ENCODE measurements around the gene PABPN1. TPM values are rescaled to one million over a fixed set of nuclear protein-coding genes. Genes with fewer than 3 reads are reported as not detected.

PABPN1 gene
- total and polyA plus RNA-seq, 5 donors from 2014 or later: 78.8 to 188 (median 93.3) TPM

DNA sequence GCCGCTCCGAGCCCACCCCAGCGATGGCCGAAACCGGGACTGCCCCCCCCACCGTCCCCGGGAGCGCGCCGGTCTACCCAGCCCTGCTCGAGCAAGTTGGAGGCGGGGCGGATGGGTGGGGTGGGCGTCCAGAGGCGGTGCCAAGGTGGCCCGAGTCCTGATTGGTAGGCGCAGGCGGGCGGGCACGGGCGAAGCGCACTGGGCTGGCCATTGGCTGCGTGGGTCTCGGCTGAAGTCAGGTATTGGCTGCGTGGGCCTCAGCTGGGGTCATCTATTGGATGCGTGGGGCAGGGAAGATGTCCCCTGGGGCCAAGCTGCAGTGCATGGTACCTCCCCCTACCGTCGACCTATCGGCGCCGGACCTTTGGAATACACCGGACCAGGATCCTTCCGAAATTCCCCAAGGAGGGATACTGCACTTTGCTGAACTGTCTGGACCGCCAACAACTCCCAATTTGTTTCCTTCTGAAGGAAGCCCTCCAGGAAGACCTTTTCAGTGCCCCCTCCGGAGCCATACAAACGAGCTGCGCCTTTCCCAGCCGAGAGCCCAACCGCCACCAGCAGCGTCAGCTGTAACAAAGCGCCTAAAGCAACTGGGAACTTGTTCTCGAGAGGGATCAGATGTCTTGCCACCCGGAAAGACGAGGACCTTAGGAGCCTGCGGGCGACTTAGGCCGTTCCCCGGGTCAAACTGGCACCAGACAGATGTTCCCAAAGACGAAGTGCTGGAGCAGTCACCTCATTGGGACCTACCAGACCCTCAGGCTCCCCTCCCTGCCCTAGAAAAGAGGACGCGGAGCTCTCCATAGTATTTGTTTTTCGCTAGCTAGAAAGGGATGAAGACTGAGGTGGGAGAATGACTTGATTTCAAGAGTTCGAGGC, 35.0 kb upstream of the PABPN1 start, which contains the start of gene HOMEZ:
Gene HOMEZ, minus strand, starts transcription at position 113 of the 882 bp plus-strand sequence. CDS start 180 bp downstream, outside the sequence.
- peak within 1 kb of the TSS; percentile 92 for H3K4me3 ChIP-seq (ENCODE audit: low read depth, low read length)
- no peaks in the 10 kb centered on the region for H3K27me3 ChIP-seq (ENCODE audit: control insufficient read depth, insufficient read depth, low read length)
- Mint-ChIP-seq H3K9me3 (no peaks in the 10 kb centered on the region), H3K36me3 (no peaks in the 10 kb centered on the region), H3K27me3 (no peaks in the 10 kb centered on the region), H3K4me1 (peaks cover 7 to 34% (median 15%) of the 10 kb centered on the region in 4 donors), H3K4me3 (peak within 1 kb of the TSS; percentile 88 to 99 (median 96)), H3K27ac (peak within 1 kb of the TSS; percentile 69 to 96 (median 95))
- H3K9me3 ChIP-seq (ENCODE audit: control insufficient read depth in 2 of 2, low read length in 2 of 2): no peaks in the 10 kb centered on the region
- no peaks in the 10 kb centered on the region for H3K36me3 ChIP-seq (ENCODE audit: control insufficient read depth, insufficient read depth, low read length)
- peak within 1 kb of the TSS; percentile 83 for H3K27ac ChIP-seq (ENCODE audit: insufficient read depth, low read length, poor library complexity, severe bottlenecking)
- DNase-seq (peak; percentile 95 to 98 (median 97)), ATAC-seq (ENCODE audit: low read depth in 2 of 2) (peak; percentile 99)
- H3K4me1 ChIP-seq (ENCODE audit: control insufficient read depth, insufficient read depth, low read length, poor library complexity, severe bottlenecking): peaks cover 18% of the 10 kb centered on the region

GRCh38 chr14:23286902-23287479, 34.3 kb upstream of the PABPN1 start:
- Mint-ChIP-seq H3K27ac (peak overlapping the region; percentile 69 to 96 (median 95)), H3K4me1 (peaks cover 7 to 34% (median 15%) of the 10 kb centered on the region in 4 donors), H3K4me3 (peak overlapping the region; percentile 88 to 99 (median 96)), H3K36me3 (no peaks in the 10 kb centered on the region), H3K27me3 (no peaks in the 10 kb centered on the region), H3K9me3 (no peaks in the 10 kb centered on the region)
- no peaks in the 10 kb centered on the region for H3K9me3 ChIP-seq (ENCODE audit: control insufficient read depth in 2 of 2, low read length in 2 of 2)
- peak overlapping the region; percentile 92 for H3K4me3 ChIP-seq (ENCODE audit: low read depth, low read length)
- H3K4me1 ChIP-seq (ENCODE audit: control insufficient read depth, insufficient read depth, low read length, poor library complexity, severe bottlenecking): peaks cover 18% of the 10 kb centered on the region
- no peaks in the 10 kb centered on the region for H3K27me3 ChIP-seq (ENCODE audit: control insufficient read depth, insufficient read depth, low read length)
- peak overlapping the region; percentile 83 for H3K27ac ChIP-seq (ENCODE audit: insufficient read depth, low read length, poor library complexity, severe bottlenecking)
- no peak for ATAC-seq (ENCODE audit: low read depth in 2 of 2)
- no peak for DNase-seq
- H3K36me3 ChIP-seq (ENCODE audit: control insufficient read depth, insufficient read depth, low read length): no peaks in the 10 kb centered on the region

- Mint-ChIP-seq H3K27me3 (peaks cover 10% of the 10 kb centered on the region), H3K9me3 (no peaks in the 10 kb centered on the region), H3K4me1 (peaks cover 12 to 23% (median 14%) of the 10 kb centered on the region in 4 donors), H3K36me3 (peaks cover 3% of the 10 kb centered on the region), H3K27ac (peak overlapping the region; percentile 75 to 85 (median 80)), H3K4me3 (peak overlapping the region; percentile 47 to 59 (median 50))
- peak overlapping the region; percentile 55 for H3K27ac ChIP-seq (ENCODE audit: insufficient read depth, low read length, poor library complexity, severe bottlenecking)
- H3K36me3 ChIP-seq (ENCODE audit: control insufficient read depth, insufficient read depth, low read length): peaks cover 3% of the 10 kb centered on the region
- ATAC-seq (ENCODE audit: low read depth in 2 of 2): peak; percentile 84 to 85
- H3K9me3 ChIP-seq (ENCODE audit: control insufficient read depth in 2 of 2, low read length in 2 of 2): no peaks in the 10 kb centered on the region
- peak; percentile 41 to 78 (median 74) for DNase-seq
- H3K4me1 ChIP-seq (ENCODE audit: control insufficient read depth, insufficient read depth, low read length, poor library complexity, severe bottlenecking): peaks cover 11% of the 10 kb centered on the region
- H3K27me3 ChIP-seq (ENCODE audit: control insufficient read depth, insufficient read depth, low read length): no peaks in the 10 kb centered on the region
- no peak overlapping the region for H3K4me3 ChIP-seq (ENCODE audit: low read depth, low read length)
Measured at GRCh38 chr14:23294734-23295561, 26.3 kb upstream of the PABPN1 start.

DNA sequence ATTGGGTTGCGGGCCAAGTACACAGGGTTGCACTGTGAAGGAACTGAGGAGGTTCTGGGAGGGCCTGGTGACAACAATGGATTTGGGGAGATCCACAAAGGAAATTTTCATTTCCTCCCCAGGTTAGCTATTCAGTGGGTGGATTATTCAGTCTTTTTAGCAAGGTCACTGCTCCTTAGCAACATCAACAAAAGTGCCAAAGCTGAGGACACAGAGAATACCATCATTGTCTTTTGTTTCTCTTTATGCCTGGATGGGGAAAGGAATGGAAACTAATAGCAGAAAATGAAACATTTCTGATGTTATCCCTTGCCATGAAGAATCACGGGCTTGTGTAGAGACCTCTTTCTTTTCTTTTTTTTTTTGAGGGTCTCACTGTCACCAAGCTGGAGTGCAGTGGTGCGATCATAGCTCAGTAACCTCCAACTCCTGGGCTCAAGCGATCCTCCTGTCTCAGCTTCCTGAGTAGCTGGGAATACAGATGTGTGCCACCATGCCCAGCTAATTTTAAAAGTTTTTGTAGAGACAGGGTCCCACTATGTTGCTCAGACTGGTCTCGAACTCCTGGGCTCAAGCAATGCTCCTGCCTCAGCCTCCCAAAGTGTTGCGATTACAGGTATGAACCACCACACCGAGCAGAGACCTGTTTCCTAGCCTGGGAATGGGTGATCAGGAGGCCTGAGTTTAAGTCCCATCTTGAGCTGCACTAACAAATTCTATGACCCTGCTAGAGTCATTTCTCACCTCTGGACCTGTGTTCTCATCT, 25.1 kb upstream of the PABPN1 start:
- no peaks in the 10 kb centered on the region for H3K9me3 ChIP-seq (ENCODE audit: control insufficient read depth in 2 of 2, low read length in 2 of 2)
- H3K4me1 ChIP-seq (ENCODE audit: control insufficient read depth, insufficient read depth, low read length, poor library complexity, severe bottlenecking): peaks cover 22% of the 10 kb centered on the region
- H3K27me3 ChIP-seq (ENCODE audit: control insufficient read depth, insufficient read depth, low read length): no peaks in the 10 kb centered on the region
- Mint-ChIP-seq H3K27ac (peak overlapping the region in 1 of 3 donors; percentile 56), H3K4me3 (peak overlapping the region in 1 of 4 donors; percentile 38), H3K4me1 (peaks cover 12 to 34% (median 16%) of the 10 kb centered on the region in 4 donors), H3K9me3 (no peaks in the 10 kb centered on the region), H3K27me3 (peaks cover 12% of the 10 kb centered on the region), H3K36me3 (peaks cover 3% of the 10 kb centered on the region)
- ATAC-seq (ENCODE audit: low read depth in 2 of 2) (no peak), DNase-seq (no peak)
- H3K4me3 ChIP-seq (ENCODE audit: low read depth, low read length): no peak overlapping the region
- no peak overlapping the region for H3K27ac ChIP-seq (ENCODE audit: insufficient read depth, low read length, poor library complexity, severe bottlenecking)
- peaks cover 3% of the 10 kb centered on the region for H3K36me3 ChIP-seq (ENCODE audit: control insufficient read depth, insufficient read depth, low read length)

DNA sequence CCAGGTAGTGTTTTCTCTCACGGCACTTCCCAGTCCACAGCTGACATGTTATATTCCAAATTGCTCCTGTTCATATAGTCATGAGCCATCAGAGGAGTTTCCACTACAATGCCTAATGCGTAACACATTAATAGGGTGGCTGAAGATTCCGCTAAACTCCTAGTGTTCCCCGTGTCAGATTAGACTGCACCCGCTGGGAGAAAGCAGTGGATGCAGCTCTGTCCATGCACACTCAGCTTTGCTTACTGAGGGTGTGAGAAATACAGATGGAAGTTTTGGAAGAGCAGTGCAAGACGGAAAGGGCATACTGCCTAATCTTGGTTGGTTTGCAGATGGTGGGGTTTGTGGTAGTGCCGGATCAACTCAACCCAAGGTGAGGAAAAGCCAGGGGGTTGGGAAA, 24.2 kb upstream of the PABPN1 start:
- Histone ChIP-seq H3K27ac (ENCODE audit: insufficient read depth, low read length, poor library complexity, severe bottlenecking) (no peak overlapping the region), H3K27me3 (ENCODE audit: control insufficient read depth, insufficient read depth, low read length) (no peaks in the 10 kb centered on the region), H3K36me3 (ENCODE audit: control insufficient read depth, insufficient read depth, low read length) (peaks cover 3% of the 10 kb centered on the region), H3K4me1 (ENCODE audit: control insufficient read depth, insufficient read depth, low read length, poor library complexity, severe bottlenecking) (peaks cover 26% of the 10 kb centered on the region), H3K4me3 (ENCODE audit: low read depth, low read length) (no peak overlapping the region), H3K9me3 (ENCODE audit: control insufficient read depth in 2 of 2, low read length in 2 of 2) (no peaks in the 10 kb centered on the region)
- peaks cover 15% of the 10 kb centered on the region for H3K27me3 Mint-ChIP-seq
- H3K9me3 Mint-ChIP-seq: no peaks in the 10 kb centered on the region
- H3K4me1 Mint-ChIP-seq: peaks cover 12 to 34% (median 16%) of the 10 kb centered on the region in 4 donors
- peaks cover 3% of the 10 kb centered on the region for H3K36me3 Mint-ChIP-seq
- no peak for ATAC-seq (ENCODE audit: low read depth in 2 of 2)
- no peak for DNase-seq
- H3K4me3 Mint-ChIP-seq: peak overlapping the region in 1 of 4 donors; percentile 59
- H3K27ac Mint-ChIP-seq: peak overlapping the region in 1 of 3 donors; percentile 56

DNA sequence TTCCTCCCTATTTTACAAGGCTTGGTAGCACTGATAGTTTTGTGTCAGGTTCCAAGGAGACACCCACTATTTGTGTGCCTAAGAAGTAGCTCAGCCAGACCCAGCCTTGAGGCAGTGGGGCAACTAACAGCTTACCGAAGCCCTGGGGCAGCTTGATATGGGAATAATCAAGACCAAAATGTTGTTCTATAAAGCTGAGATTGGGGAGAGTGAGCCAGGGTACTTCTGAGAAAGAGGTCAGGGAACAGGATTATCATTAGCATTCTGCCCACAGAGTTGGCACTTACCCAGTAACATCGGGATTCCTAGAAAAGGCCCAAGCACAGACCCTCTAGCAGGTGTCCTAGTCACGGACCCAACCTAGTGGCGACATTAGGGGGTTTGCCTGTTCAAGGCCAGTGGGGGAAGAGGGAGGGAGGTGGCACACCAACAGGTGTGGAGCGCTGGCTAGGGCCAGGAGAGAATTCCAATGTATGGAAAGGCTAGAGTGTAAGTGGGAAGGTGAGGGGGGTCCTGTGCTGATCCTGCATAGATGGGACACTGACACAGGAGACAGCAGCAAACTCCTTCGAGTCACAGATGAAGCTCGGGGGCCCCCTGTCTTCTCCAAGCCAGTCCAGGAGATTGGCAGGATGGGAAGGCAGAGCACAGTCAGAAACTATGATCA, 23.5 kb upstream of the PABPN1 start:
- Histone ChIP-seq H3K9me3 (ENCODE audit: control insufficient read depth in 2 of 2, low read length in 2 of 2) (no peaks in the 10 kb centered on the region), H3K4me3 (ENCODE audit: low read depth, low read length) (no peak overlapping the region), H3K27ac (ENCODE audit: insufficient read depth, low read length, poor library complexity, severe bottlenecking) (no peak overlapping the region), H3K27me3 (ENCODE audit: control insufficient read depth, insufficient read depth, low read length) (no peaks in the 10 kb centered on the region), H3K36me3 (ENCODE audit: control insufficient read depth, insufficient read depth, low read length) (peaks cover 3% of the 10 kb centered on the region), H3K4me1 (ENCODE audit: control insufficient read depth, insufficient read depth, low read length, poor library complexity, severe bottlenecking) (peaks cover 32% of the 10 kb centered on the region)
- peak overlapping the region in 1 of 3 donors; percentile 14 for H3K27ac Mint-ChIP-seq
- ATAC-seq (ENCODE audit: low read depth in 2 of 2) (no peak), DNase-seq (no peak)
- H3K36me3 Mint-ChIP-seq: peaks cover 3% of the 10 kb centered on the region
- no peaks in the 10 kb centered on the region for H3K9me3 Mint-ChIP-seq
- peaks cover 12 to 37% (median 16%) of the 10 kb centered on the region in 4 donors for H3K4me1 Mint-ChIP-seq
- H3K4me3 Mint-ChIP-seq: peak overlapping the region in 3 of 4 donors; percentile 19 to 59 (median 21)
- peaks cover 19% of the 10 kb centered on the region for H3K27me3 Mint-ChIP-seq
